Brain microvascular endothelial cell (primary cell): ENCODE data around the gene EXOC2.

ENCODE experiments used
- DNase-seq: peaks from one replicate; pipeline ENCODE4 v3.0.0-alpha.2; 2020
- H3K27ac ChIP-seq: fragments of 250-450 bp; sonication (Bioruptor Pico); 2 replicates; pipeline ENCODE4 v1.5.1; 2020; ENCODE audit warnings: mild to moderate bottlenecking, moderate library complexity
- H3K27me3 ChIP-seq: fragments of 250-450 bp; sonication (Bioruptor Pico); replicated peaks from 2 replicates; pipeline ENCODE4 v1.5.1; 2020; ENCODE audit warnings: mild to moderate bottlenecking
- H3K36me3 ChIP-seq: fragments of 250-450 bp; sonication (Bioruptor Pico); replicated peaks from 2 replicates; pipeline ENCODE4 v1.5.1; 2020; ENCODE audit warnings: mild to moderate bottlenecking
- H3K4me3 ChIP-seq: 2 replicates; pipeline ENCODE4 v1.5.1; 2011; ENCODE audit warnings: low read depth, mild to moderate bottlenecking, control low read depth, low read length, moderate library complexity
- CTCF ChIP-seq: IDR thresholded peaks from 2 replicates; pipeline ENCODE4 v1.5.1; 2011; ENCODE audit warnings: low read depth, mild to moderate bottlenecking, moderate library complexity, low read length, control low read depth, inconsistent platforms; ENCODE audit errors: missing control alignments
- in situ Hi-C: cut with HindIII; loops from 2 replicates; pipeline ENCODE4 v1.10.0; 2017; ENCODE audit warnings: low sequenced_read_pairs, low pct_ligation_motif_present

Gene EXOC2

GRCh38 chr6:455835-456234, 237.1 kb downstream of the EXOC2 start:
- no peak for DNase-seq
- no peaks in the 10 kb centered on the region for H3K36me3 ChIP-seq
- H3K27ac ChIP-seq, result no peak overlapping the region
- in situ Hi-C loops, result no loop called here
- TF ChIP-seq CTCF, result no peak
- no peaks in the 10 kb centered on the region for H3K27me3 ChIP-seq
- H3K4me3 ChIP-seq, result no peak overlapping the region

GRCh38 chr6:455006-455585, 237.8 kb downstream of the EXOC2 start:
- H3K36me3 ChIP-seq, result no peaks in the 10 kb centered on the region
- H3K4me3 ChIP-seq, result no peak overlapping the region
- in situ Hi-C loops, result no loop called here
- H3K27ac ChIP-seq, result no peak overlapping the region
- no peak for DNase-seq
- no peaks in the 10 kb centered on the region for H3K27me3 ChIP-seq
- TF ChIP-seq CTCF, result no peak

- H3K4me3 ChIP-seq, result no peak overlapping the region
- in situ Hi-C loops, result no loop called here
- no peak for TF ChIP-seq CTCF
- H3K27ac ChIP-seq, result no peak overlapping the region
- H3K36me3 ChIP-seq, result no peaks in the 10 kb centered on the region
- DNase-seq, result no peak
- no peaks in the 10 kb centered on the region for H3K27me3 ChIP-seq
Observed at GRCh38 chr6:454148-454991, 238.6 kb downstream of the EXOC2 start.

- TF ChIP-seq CTCF, result no peak
- Histone ChIP-seq H3K36me3 (no peaks in the 10 kb centered on the region), H3K27me3 (no peaks in the 10 kb centered on the region), H3K27ac (no peak overlapping the region), H3K4me3 (no peak overlapping the region)
- DNase-seq, result no peak
- in situ Hi-C loops, result no loop called here
Observed at GRCh38 chr6:453152-453551, 239.8 kb downstream of the EXOC2 start.

- Histone ChIP-seq H3K36me3 (no peaks in the 10 kb centered on the region), H3K27me3 (no peaks in the 10 kb centered on the region), H3K4me3 (no peak overlapping the region), H3K27ac (no peak overlapping the region)
- TF ChIP-seq CTCF, result no peak
- in situ Hi-C loops, result no loop called here
- DNase-seq, result no peak
Observed at GRCh38 chr6:452301-453067, 240.5 kb downstream of the EXOC2 start.
